HEK293T (cell line): ENCODE data around the gene NUTM1.

Experiments used
- ARNT ChIP-seq: fragments of 450-650 bp; IDR thresholded peaks from 2 replicates; pipeline ENCODE4 v1.6.1; 2017; ENCODE audit warnings: mild to moderate bottlenecking
- BHLHE40 ChIP-seq: fragments of 450-650 bp; IDR thresholded peaks from 2 replicates; pipeline ENCODE4 v1.6.1; 2016; ENCODE audit warnings: mild to moderate bottlenecking, moderate library complexity, borderline replicate concordance
- CTBP1 ChIP-seq: fragments of 450-650 bp; IDR thresholded peaks from 2 replicates; pipeline ENCODE4 v1.6.1; 2016; ENCODE audit warnings: borderline replicate concordance
- ELF4 ChIP-seq: fragments of 450-650 bp; IDR thresholded peaks from 2 replicates; pipeline ENCODE4 v1.6.1; 2017; ENCODE audit warnings: antibody characterized with exemption
- FOXA1 ChIP-seq: fragments of 450-650 bp; IDR thresholded peaks from 2 replicates; pipeline ENCODE4 v1.6.1; 2016; ENCODE audit warnings: mild to moderate bottlenecking
- FOXK2 ChIP-seq: fragments of 450-650 bp; IDR thresholded peaks from 2 replicates; pipeline ENCODE4 v1.6.1; 2016; ENCODE audit warnings: mild to moderate bottlenecking
- FOXM1 ChIP-seq: fragments of 450-650 bp; IDR thresholded peaks from 2 replicates; pipeline ENCODE4 v1.6.1; 2017; ENCODE audit warnings: mild to moderate bottlenecking, borderline replicate concordance
- HDGF ChIP-seq: fragments of 450-650 bp; IDR thresholded peaks from 2 replicates; pipeline ENCODE4 v1.6.1; 2017; ENCODE audit warnings: antibody characterized with exemption, borderline replicate concordance
- L3MBTL2 ChIP-seq: fragments of 450-650 bp; conservative IDR thresholded peaks from 2 replicates; pipeline ENCODE4 v1.6.1; 2016; ENCODE audit warnings: mild to moderate bottlenecking
- PKNOX1 ChIP-seq: fragments of 450-650 bp; IDR thresholded peaks from 2 replicates; pipeline ENCODE4 v1.6.1; 2016
- SP1 ChIP-seq: fragments of 450-650 bp; IDR thresholded peaks from 2 replicates; pipeline ENCODE4 v1.6.1; 2017
- TARDBP ChIP-seq: fragments of 450-650 bp; IDR thresholded peaks from 2 replicates; pipeline ENCODE4 v1.6.1; 2016
- ZNF384 ChIP-seq: fragments of 450-650 bp; IDR thresholded peaks from 2 replicates; pipeline ENCODE4 v1.6.1; 2016

DNA sequence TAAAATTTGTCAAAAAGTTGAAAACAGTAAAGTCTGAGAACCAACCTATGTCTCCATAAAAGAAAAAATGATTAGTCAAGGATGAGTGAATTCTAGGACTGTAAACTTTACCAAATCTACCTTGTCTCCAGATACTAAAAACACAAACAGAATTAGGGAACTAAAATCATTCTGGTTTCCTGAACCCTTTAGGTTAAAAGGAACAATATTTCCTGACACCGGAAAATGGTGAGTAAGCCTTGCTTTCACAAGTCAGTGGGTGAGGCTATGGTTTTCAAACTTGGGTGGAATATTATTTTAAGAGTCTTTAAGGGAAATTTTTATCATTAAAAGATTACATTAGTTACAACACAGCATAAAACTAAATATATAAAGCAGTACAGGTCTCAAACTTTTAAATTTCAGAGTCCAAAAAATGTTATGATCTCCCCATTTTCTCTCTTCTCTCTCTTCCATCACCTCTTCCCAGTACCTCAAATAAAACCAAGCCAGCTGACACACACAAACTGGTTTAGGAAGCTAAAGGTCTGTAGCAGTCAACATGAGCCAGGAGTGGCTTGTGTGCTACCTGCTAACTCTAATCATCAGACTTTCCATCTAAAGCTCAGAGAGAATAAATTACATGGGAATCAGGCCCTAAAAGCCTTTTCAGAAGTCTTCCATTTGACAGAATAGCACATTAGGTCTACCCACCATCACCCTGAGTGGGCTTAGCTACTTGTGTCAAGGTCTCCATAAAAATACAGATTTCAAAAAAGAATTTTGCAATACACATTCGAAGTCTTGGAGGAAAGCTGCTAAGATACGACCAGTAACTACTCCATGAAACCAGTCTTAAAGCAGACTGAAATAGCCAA lies 7.7 kb upstream of the NUTM1 start:
- no peak for TF ChIP-seq FOXK2
- no peak for TF ChIP-seq HDGF
- no peak for TF ChIP-seq FOXA1
- TF ChIP-seq TARDBP: no peak
- no peak for TF ChIP-seq FOXM1
- TF ChIP-seq PKNOX1: no peak
- TF ChIP-seq CTBP1: no peak
- TF ChIP-seq SP1: no peak
- TF ChIP-seq BHLHE40: no peak
- TF ChIP-seq ARNT: no peak
- TF ChIP-seq L3MBTL2: no peak
- TF ChIP-seq ELF4: no peak
- TF ChIP-seq ZNF384: no peak
